HCT116 (cell line): ENCODE measurements around the gene CLEC11A. TPM values are rescaled to one million over a fixed set of nuclear protein-coding genes. Genes with fewer than 3 reads are reported as not detected.

Experiments
- ATAC-seq: fragments of 200-7000 bp; cut with Tn5 transposase; 2 replicates; pipeline ENCODE4 v1.9.1; 2020; ENCODE audit warnings: mild to moderate bottlenecking, moderate library complexity
- BruUV-seq: library from RNA; stranded (reverse); fragments of 400-500 nt; replicated peaks from 2 replicates; lab custom pipeline; 2021; lab: Mats Ljungman, UMichigan
- CTCF ChIA-PET: fragments of 300-600 bp; sonication (Branson Sonifier 250); formaldehyde crosslinking; loops from one replicate; lab custom pipeline; 2021; ENCODE audit warnings: antibody characterized with exemption; lab: Charles Lee
- POLR2A ChIA-PET: fragments of 300-600, 350-600 bp; sonication (Branson Sonifier 250); formaldehyde crosslinking; loops from one replicate; lab custom pipeline; 2021; ENCODE audit warnings: antibody characterized with exemption; lab: Charles Lee
- RAD21 ChIA-PET, 2 experiments: fragments of 300-600 bp; sonication (Branson Sonifier 250); formaldehyde crosslinking; loops; one replicate each; lab custom pipeline; 2023; ENCODE audit warnings: low total read pairs in 2 of 2; ENCODE audit not compliant: uncharacterized antibody in 2 of 2, unreplicated experiment in 2 of 2, low non-redundant PET in 1 of 2; lab: Charles Lee
- DNase-seq: peaks from one replicate; pipeline ENCODE4 v3.0.0-alpha.2; 2010; ENCODE audit warnings: low read depth, low spot score
- H2AFZ ChIP-seq: fragments of 200-600 bp; shearing (Covaris generic), sonication (generic); 2 replicates; pipeline ENCODE4 v1.6.1; 2017; ENCODE audit warnings: low read depth, mixed run types, mixed read lengths, antibody characterized with exemption, low read length; ENCODE audit not compliant: poor library complexity, severe bottlenecking
- H3K27ac ChIP-seq: 2 replicates; pipeline ENCODE4 v1.5.1; 2012; ENCODE audit warnings: low read depth, low read length
- H3K27me3 ChIP-seq: fragments of 200-600 bp; sonication (generic); 2 replicates; pipeline ENCODE4 v1.6.1; 2016; ENCODE audit warnings: mixed run types, low read length, mixed read lengths; ENCODE audit not compliant: insufficient read depth
- H3K36me3 ChIP-seq, 2 experiments: fragments of 200-500 bp in 1 of 2; fragments of 200-600 bp in 1 of 2; sonication (Bioruptor generic) in 1 of 2; sonication (generic) in 1 of 2; 2 replicates each; pipeline versions ENCODE4 v1.5.1 to v1.6.1; 2014 to 2016; ENCODE audit warnings: low read length in 2 of 2, inconsistent platforms in 1 of 2, mixed read lengths in 1 of 2, mixed run types in 1 of 2; ENCODE audit not compliant: insufficient read depth in 2 of 2, control insufficient read depth in 1 of 2
- H3K4me1 ChIP-seq, 2 experiments: fragments of 200-600 bp in 1 of 2; sonication (generic) in 1 of 2; 2 replicates each; pipeline versions ENCODE4 v1.5.1 to v1.6.1; 2012 to 2017; ENCODE audit warnings: low read length in 2 of 2, inconsistent platforms in 1 of 2, mild to moderate bottlenecking in 1 of 2, mixed read lengths in 1 of 2, mixed run types in 1 of 2, moderate library complexity in 1 of 2; ENCODE audit not compliant: insufficient read depth in 2 of 2, control insufficient read depth in 1 of 2
- H3K4me2 ChIP-seq: fragments of 200-600 bp; sonication (generic); 2 replicates; pipeline ENCODE4 v1.6.1; 2017; ENCODE audit warnings: mixed run types, low read length, mixed read lengths
- H3K4me3 ChIP-seq, 2 experiments: fragments of 200-600 bp in 1 of 2; sonication (generic) in 1 of 2; replicated peaks in 1 of 2; 2 replicates each; pipeline ENCODE4 v1.5.1; 2011 to 2016; ENCODE audit warnings: low read length in 2 of 2, control low read depth in 1 of 2, low read depth in 1 of 2, mild to moderate bottlenecking in 1 of 2, mixed read lengths in 1 of 2, mixed run types in 1 of 2
- H3K79me2 ChIP-seq: fragments of 200-600 bp; sonication (generic); 2 replicates; pipeline ENCODE4 v1.6.1; 2017; ENCODE audit warnings: mild to moderate bottlenecking, mixed run types, low read length, moderate library complexity, mixed read lengths; ENCODE audit not compliant: insufficient read depth
- H3K9ac ChIP-seq: fragments of 200-600 bp; sonication (generic); 2 replicates; pipeline ENCODE4 v1.6.1; 2016; ENCODE audit warnings: low read length, mixed read lengths
- H3K9me2 ChIP-seq: fragments of 200-600 bp; sonication (generic), shearing (Covaris generic); 2 replicates; pipeline ENCODE4 v1.6.1; 2017; ENCODE audit warnings: mixed run types, mild to moderate bottlenecking, moderate library complexity; ENCODE audit not compliant: insufficient read depth
- H3K9me3 ChIP-seq, 2 experiments: fragments of 200-500 bp in 1 of 2; fragments of 200-600 bp in 1 of 2; sonication (Bioruptor generic) in 1 of 2; sonication (generic) in 1 of 2; 2 replicates each; pipeline ENCODE4 v1.6.1; 2014 to 2017; ENCODE audit warnings: low read length in 2 of 2, mixed read lengths in 2 of 2, inconsistent platforms in 1 of 2, low read depth in 1 of 2, mild to moderate bottlenecking in 1 of 2, mixed run types in 1 of 2, moderate library complexity in 1 of 2; ENCODE audit not compliant: control insufficient read depth in 1 of 2, insufficient read depth in 1 of 2
- H4K20me1 ChIP-seq: fragments of 200-600 bp; sonication (generic), shearing (Covaris generic); 2 replicates; pipeline ENCODE4 v1.6.1; 2017; ENCODE audit warnings: mixed run types, mild to moderate bottlenecking, moderate library complexity; ENCODE audit not compliant: insufficient read depth
- ATF3 ChIP-seq: IDR thresholded peaks from 2 replicates; pipeline ENCODE4 v1.6.1; 2012
- CBX3 ChIP-seq: IDR thresholded peaks from 2 replicates; pipeline ENCODE4 v1.6.1; 2012; ENCODE audit warnings: low read depth
- EGR1 ChIP-seq: IDR thresholded peaks from 2 replicates; pipeline ENCODE4 v1.6.1; 2012; ENCODE audit warnings: low read depth
- EZH2phosphoT487 ChIP-seq: fragments of 200-600 bp; IDR thresholded peaks from 2 replicates; pipeline ENCODE4 v1.6.1; 2018; ENCODE audit warnings: antibody characterized with exemption, borderline replicate concordance
- FOSL1 ChIP-seq: IDR thresholded peaks from 2 replicates; pipeline ENCODE4 v1.6.1; 2012; ENCODE audit warnings: low read depth
- POLR2AphosphoS5 ChIP-seq: IDR thresholded peaks from 2 replicates; pipeline ENCODE4 v1.6.1; 2011; ENCODE audit warnings: mild to moderate bottlenecking, low read depth, low read length, moderate library complexity
- REST ChIP-seq: IDR thresholded peaks from 2 replicates; pipeline ENCODE4 v1.6.1; 2012; ENCODE audit warnings: low read depth
- SIN3A ChIP-seq: IDR thresholded peaks from 2 replicates; pipeline ENCODE4 v1.6.1; 2012; ENCODE audit warnings: low read depth
- TCF7L2 ChIP-seq: IDR thresholded peaks from 2 replicates; pipeline ENCODE4 v1.7.0; 2011; ENCODE audit warnings: borderline replicate concordance, inconsistent platforms; ENCODE audit not compliant: insufficient read depth, insufficient read length; ENCODE audit errors: extremely low read depth
- YY1 ChIP-seq: IDR thresholded peaks from 2 replicates; pipeline ENCODE4 v1.6.1; 2011; ENCODE audit warnings: low read length, low read depth, moderate library complexity, mild to moderate bottlenecking; ENCODE audit not compliant: insufficient replicate concordance; ENCODE audit errors: extremely low read depth
- ZBTB33 ChIP-seq: IDR thresholded peaks from 2 replicates; pipeline ENCODE4 v1.6.1; 2011; ENCODE audit warnings: mild to moderate bottlenecking, low read length, moderate library complexity; ENCODE audit not compliant: insufficient replicate concordance; ENCODE audit errors: extremely low read depth
- ZNF274 ChIP-seq: fragments of 200-500 bp; sonication (Bioruptor generic); IDR thresholded peaks from 2 replicates; pipeline ENCODE4 v1.6.1; 2014; ENCODE audit warnings: mild to moderate bottlenecking, low read depth, low read length, inconsistent platforms
- intact Hi-C: fragments of 100-400 bp; cut with micrococcal nuclease; formaldehyde crosslinking; loops from 2 replicates; pipeline ENCODE4 v1.10.0; 2022
- total RNA-seq: library from RNA; stranded (reverse); gene quantifications from one replicate; pipeline ENCODE4 v1.2.1, GENCODE V29; 2021; ENCODE audit not compliant: unreplicated experiment

Gene CLEC11A
- total RNA-seq, 1 experiment from 2014 or later: 7.1 TPM

DNA sequence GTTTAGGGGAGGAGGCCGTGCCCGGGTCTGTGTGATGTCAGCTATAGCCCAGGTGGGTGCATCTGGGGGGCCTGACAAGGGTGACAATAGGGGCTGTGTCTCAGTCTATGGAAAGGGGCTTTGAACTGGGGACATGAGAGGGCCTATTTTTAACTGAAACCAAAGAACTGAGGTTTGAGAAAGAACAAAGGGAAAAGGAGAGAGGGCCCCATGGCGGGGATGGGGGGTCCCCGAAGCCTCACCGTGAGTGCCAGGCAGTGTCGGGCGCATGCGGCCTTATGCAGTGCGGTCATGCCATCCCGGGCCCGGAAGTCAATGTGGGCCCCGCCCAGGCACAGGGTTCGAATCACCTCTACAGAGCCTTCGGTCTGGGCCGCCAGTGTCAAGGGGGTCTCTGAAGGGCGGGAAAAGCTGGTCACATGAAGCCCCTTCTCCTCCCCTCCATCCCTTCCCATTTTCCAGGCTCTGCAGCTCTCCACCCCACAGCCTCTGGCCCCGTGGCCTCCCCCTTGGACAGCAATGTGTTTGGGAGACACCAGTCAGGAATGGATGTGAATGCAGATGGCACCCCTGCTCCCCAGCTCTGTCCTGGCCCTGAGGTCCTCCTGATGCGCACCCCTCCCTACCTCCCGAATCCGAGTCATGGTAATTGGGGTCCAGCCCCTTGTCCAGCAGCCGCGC, 9.5 kb upstream of the CLEC11A start:
- DNase-seq: no peak
- Histone ChIP-seq H3K36me3 (no peaks in the 10 kb centered on the region), H3K27me3 (no peaks in the 10 kb centered on the region), H3K27ac (no peak overlapping the region), H3K4me2 (no peak overlapping the region), H3K4me1 (peaks cover 0 to 8% of the 10 kb centered on the region in 2 experiments; a peak in 3 of 4 replicates), H3K9me2 (no peaks in the 10 kb centered on the region), H3K9me3 (no peaks in the 10 kb centered on the region), H2AFZ (no peak overlapping the region), H3K4me3 (no peak overlapping the region), H3K9ac (no peak overlapping the region), H4K20me1 (no peaks in the 10 kb centered on the region), H3K79me2 (no peaks in the 10 kb centered on the region)
- RAD21 ChIA-PET: no interaction called here
- ATAC-seq: no peak
- intact Hi-C loops: no loop called here
- TF ChIP-seq ZNF274: no peak
- no peak for TF ChIP-seq FOSL1
- TF ChIP-seq ATF3: no peak
- no peak for TF ChIP-seq SIN3A
- no peak for TF ChIP-seq EZH2phosphoT487
- TF ChIP-seq YY1: no peak
- no peak for TF ChIP-seq REST
- TF ChIP-seq TCF7L2: no peak
- no peak for TF ChIP-seq EGR1
- no peak for TF ChIP-seq ZBTB33
- no peak for TF ChIP-seq CBX3
- no peak for TF ChIP-seq POLR2AphosphoS5
- POLR2A ChIA-PET: no interaction called here
- no TSS peak for BruUV-seq
- CTCF ChIA-PET: interaction anchor here (0.6 kb wide), 1 partner anchor 11 kb away, joined by 9 read pairs; no protein-coding TSS in a partner anchor
